Stimulated activated CD4-positive, alpha-beta T cell treated with anti-CD3 and anti-CD28 coated beads, Interleukin-2, amount 100 ng/mL, for 24 hours (primary cell): Measurements from ENCODE around the gene SLC25A43.
"Not testable (repeated sequence)": the region's sequence is repeated elsewhere in the genome, so short reads cannot be mapped to it uniquely, and the experiment has no call there.

Source experiments
- DNase-seq, 2 donors: peaks; one replicate each; pipeline ENCODE4 v3.0.0-alpha.2; 2020

SLC25A43 gene

DNA sequence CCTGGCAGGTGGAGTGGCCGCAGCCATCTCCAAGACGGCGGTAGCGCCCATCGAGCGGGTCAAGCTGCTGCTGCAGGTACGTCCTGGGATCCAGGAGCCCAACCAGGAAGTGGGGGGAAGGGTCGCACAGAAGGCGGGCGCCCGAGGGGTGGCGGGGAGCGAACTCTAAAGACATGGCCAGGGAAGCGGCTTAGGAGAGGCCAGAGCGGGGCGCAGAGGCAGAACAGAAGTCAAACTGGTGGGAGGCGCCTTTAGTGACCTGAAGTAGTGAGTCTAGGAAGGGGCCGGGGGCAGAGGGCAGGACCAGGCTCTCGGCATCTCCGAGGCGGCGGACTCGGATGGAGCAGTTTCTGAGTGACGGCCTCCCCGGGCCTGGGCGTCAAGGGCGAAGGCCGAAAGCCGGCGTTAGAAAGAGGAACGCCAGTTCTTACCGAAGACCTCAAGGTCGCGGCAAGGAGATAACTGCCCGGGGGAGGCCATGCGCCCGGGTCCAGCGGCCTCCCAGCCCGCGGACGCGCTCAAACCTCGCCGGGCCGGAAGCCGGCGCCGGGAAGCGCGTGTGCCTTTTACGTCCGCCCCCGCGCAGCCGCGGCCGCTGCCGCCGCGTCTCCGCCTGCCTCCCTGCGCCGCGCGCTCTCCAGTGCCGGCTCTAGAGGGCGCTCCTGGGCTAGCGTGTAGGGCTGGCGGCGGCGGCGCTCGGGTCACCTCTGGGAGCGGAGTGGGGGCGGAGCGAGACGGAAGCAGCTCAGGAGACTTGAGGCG, 69.6 kb downstream of the SLC25A43 start:
- peak; percentile 89 to 90 for DNase-seq

DNA sequence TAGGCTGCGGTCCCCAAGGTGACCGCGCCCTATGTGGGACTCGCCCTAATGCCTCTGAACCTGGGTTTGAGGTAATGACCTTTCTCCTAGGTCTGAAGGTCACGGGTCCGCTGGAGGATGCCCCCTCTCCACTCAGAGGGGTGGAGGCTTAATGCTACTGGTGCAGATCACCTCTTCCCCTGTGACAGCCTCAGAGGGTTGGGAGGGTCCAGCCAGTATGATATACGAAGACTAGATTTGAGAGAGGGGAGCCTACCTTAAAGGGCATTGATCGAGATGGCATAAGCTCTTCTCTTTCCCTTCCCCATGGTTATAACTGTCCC, 70.1 kb downstream of the SLC25A43 start:
- no peak for DNase-seq

- DNase-seq, result no peak
These were observed 75.7 kb downstream of the SLC25A43 start for GRCh38 chrX:119474615-119475388.

- DNase-seq, result no peak
These were observed 76.4 kb downstream of the SLC25A43 start for GRCh38 chrX:119475389-119476101.

- DNase-seq, result no peak
These were observed 78.7 kb downstream of the SLC25A43 start for GRCh38 chrX:119477812-119478232.

DNA sequence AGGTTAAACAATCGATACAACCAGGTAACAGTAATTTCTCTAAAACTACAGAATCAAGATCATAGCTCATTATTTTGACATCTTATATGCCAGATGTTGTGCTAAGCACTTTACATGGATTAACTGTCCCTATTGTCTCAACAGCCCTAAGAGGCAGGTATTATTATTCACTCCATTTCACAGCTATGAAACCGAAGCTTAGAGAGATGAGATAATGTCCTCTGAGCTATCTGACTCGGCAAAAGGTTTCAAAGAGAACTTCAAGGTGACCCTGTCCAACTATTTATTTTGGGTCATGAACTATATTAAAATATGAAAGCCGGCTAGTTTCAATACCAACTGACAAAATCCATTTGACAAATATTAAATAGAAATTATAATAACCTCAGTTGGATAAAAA, 79.4 kb downstream of the SLC25A43 start:
- DNase-seq, result no peak

DNA sequence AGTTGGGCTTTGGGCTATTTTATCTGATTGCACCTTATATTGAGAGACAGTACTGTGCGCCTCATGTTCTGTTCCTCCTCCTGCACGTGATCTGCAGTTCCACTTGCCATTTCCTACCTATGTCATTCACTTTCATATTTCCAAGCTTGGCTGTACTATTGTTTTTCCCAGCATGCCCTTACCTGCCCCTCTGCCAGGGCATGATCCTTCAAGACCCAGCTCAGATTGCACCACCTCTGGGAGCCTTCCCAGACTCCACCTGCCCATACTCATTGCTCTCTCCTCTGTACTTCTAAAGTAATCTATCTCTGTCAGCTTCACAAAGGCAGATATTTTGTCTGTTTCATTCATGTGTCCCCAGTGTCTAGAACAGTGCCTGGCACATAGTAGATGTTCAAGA, 80.7 kb downstream of the SLC25A43 start:
- DNase-seq, result no peak

GRCh38 chrX:119481323-119481801, 82.2 kb downstream of the SLC25A43 start:
- DNase-seq, result no peak

GRCh38 chrX:119482041-119482440, 82.9 kb downstream of the SLC25A43 start:
- no peak for DNase-seq

- peak; percentile 72 to 78 for DNase-seq
These were observed 83.6 kb downstream of the SLC25A43 start for GRCh38 chrX:119482481-119483480.

DNA sequence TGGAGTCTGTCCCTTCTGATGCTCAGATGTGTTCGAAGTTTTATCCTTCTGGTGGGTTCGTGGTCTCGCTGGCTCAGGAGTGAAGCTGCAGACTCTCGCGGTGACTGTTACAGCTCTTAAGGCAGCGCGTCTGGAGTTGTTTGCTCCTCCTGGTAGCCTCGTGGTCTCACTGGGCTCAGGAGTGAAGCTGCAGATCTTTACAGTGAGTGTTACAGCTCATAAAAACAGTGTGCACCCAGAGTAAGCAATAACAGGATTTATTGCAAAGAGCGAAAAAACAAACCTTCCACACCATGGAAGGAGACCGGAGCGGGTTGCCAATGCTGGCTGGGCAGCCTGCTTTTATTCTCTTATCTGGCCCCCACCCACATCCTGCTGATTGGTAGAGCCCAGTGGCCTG, 87.6 kb downstream of the SLC25A43 start:
- DNase-seq, result no peak

- not testable (repeated sequence) for DNase-seq
These were observed 88.6 kb downstream of the SLC25A43 start for GRCh38 chrX:119487766-119488165.

DNA sequence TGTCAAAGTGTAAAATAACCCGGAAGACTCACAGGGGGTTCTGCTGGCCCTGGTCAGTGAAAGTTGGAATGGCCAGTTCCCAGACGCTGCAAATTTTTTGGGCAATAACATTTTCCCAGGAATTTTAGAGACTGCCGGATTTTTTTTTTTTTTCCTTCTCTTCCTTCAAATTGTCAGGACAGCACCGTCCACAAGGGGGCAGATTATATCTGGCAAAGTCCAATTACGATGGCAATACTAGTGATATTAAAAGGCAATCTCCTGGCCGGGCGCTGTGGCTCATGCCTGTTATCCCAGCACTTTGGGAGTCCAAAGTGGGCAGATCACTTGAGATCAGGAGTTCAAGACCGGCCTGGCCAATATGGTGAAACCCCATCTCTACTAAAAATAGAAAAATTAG, 89.6 kb downstream of the SLC25A43 start:
- peak; percentile 39 to 47 for DNase-seq

- no peak for DNase-seq
These were observed 90.3 kb downstream of the SLC25A43 start for GRCh38 chrX:119489212-119490074.

- DNase-seq, result no peak
These were observed 93.3 kb downstream of the SLC25A43 start for GRCh38 chrX:119492463-119492862.

- not testable (repeated sequence) for DNase-seq
These were observed 94.8 kb downstream of the SLC25A43 start for GRCh38 chrX:119493851-119494495.

- no peak for DNase-seq
These were observed 96.9 kb downstream of the SLC25A43 start for GRCh38 chrX:119495734-119496726.

GRCh38 chrX:119497185-119497584, 98.0 kb downstream of the SLC25A43 start:
- DNase-seq, result no peak

- DNase-seq, result no peak
These were observed 101.1 kb downstream of the SLC25A43 start for GRCh38 chrX:119500061-119500800.
